Measurements from ENCODE around the gene GPC5. TPM values are rescaled to one million over a fixed set of nuclear protein-coding genes. Genes with fewer than 3 reads are reported as not detected.

GPC5 gene
- total RNA-seq, 1 experiment from 2014 or later = 0.15 TPM

GRCh38 chr13:92681239-92681638, 1282.8 kb downstream of the GPC5 start:
- no peak overlapping the region for H3K23ac ChIP-seq (ENCODE audit: insufficient read length, low read depth, low read length)
- H3K4me2 ChIP-seq (ENCODE audit: insufficient read depth, insufficient read length, low read length) = no peak overlapping the region
- H3K79me1 ChIP-seq (ENCODE audit: insufficient read depth, low read depth, low read length, poor library complexity, severe bottlenecking) = no peaks in the 10 kb centered on the region
- TF ChIP-seq, protein P1, sequence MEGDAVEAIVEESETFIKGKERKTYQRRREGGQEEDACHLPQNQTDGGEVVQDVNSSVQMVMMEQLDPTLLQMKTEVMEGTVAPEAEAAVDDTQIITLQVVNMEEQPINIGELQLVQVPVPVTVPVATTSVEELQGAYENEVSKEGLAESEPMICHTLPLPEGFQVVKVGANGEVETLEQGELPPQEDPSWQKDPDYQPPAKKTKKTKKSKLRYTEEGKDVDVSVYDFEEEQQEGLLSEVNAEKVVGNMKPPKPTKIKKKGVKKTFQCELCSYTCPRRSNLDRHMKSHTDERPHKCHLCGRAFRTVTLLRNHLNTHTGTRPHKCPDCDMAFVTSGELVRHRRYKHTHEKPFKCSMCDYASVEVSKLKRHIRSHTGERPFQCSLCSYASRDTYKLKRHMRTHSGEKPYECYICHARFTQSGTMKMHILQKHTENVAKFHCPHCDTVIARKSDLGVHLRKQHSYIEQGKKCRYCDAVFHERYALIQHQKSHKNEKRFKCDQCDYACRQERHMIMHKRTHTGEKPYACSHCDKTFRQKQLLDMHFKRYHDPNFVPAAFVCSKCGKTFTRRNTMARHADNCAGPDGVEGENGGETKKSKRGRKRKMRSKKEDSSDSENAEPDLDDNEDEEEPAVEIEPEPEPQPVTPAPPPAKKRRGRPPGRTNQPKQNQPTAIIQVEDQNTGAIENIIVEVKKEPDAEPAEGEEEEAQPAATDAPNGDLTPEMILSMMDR (conservative IDR thresholded peaks at IDR 0.05) = no peak
- no peak overlapping the region for H2BK15ac ChIP-seq (ENCODE audit: low read depth, low read length)
- no peak overlapping the region for H2BK20ac ChIP-seq (ENCODE audit: low read depth, low read length, poor library complexity, severe bottlenecking)
- no peaks in the 10 kb centered on the region for H3K23me2 ChIP-seq (ENCODE audit: insufficient read length, low read depth, low read length, poor library complexity, severe bottlenecking)
- no peak overlapping the region for H3T11ph ChIP-seq (ENCODE audit: low read length)
- no peak overlapping the region for H3K4ac ChIP-seq (ENCODE audit: low read depth, low read length)
- no peak overlapping the region for H3K56ac ChIP-seq (ENCODE audit: insufficient read length, low read depth, low read length)
- Mint-ChIP-seq H3K9me3 (no peaks in the 10 kb centered on the region; a peak in 1 of 5 replicates), H3K27me3 (ENCODE audit: low read depth) (no peaks in the 10 kb centered on the region), H3K4me1 (peaks cover 13 to 16% of the 10 kb centered on the region in 2 experiments), H3K4me3 (no peak overlapping the region), H3K27ac (peak overlapping the region in 1 of 3 experiments; percentile 31; a peak in 1 of 7 replicates), H3K36me3 (ENCODE audit: insufficient read depth in 1 of 3, low read depth in 3 of 3) (no peaks in the 10 kb centered on the region)
- H2BK120ac ChIP-seq (ENCODE audit: low read depth, low read length, poor library complexity, severe bottlenecking) = no peak overlapping the region
- no CpG with 5 or more reads among the region's 4 CpGs for WGBS (ENCODE audit: extremely low coverage, insufficient read length, low lambda C conversion rate)
- DNase-seq = peak; percentile 30
- no peak overlapping the region for H4K8ac ChIP-seq (replicated peaks; ENCODE audit: insufficient read length, low read depth, low read length)
- H3K9me3 ChIP-seq (ENCODE audit: control insufficient read depth, low read depth, low read length) = no peaks in the 10 kb centered on the region
- no peak overlapping the region for H3K9ac ChIP-seq (ENCODE audit: extremely low read depth, insufficient read length, low read length)
- H4K20me1 ChIP-seq (ENCODE audit: control insufficient read depth, insufficient read depth, insufficient read length) = no peaks in the 10 kb centered on the region
- no peak overlapping the region for H2AFZ ChIP-seq (ENCODE audit: low read length)
- H3K18ac ChIP-seq (ENCODE audit: insufficient read length, low read depth, low read length) = no peak overlapping the region
- no peak overlapping the region for H3K27ac ChIP-seq (ENCODE audit: insufficient read length, low read depth, low read length)
- H3K27me3 ChIP-seq (ENCODE audit: insufficient read depth, low read length) = no peaks in the 10 kb centered on the region
- no peak overlapping the region for H4K5ac ChIP-seq (ENCODE audit: insufficient read length, low read depth, low read length)
- no peak overlapping the region for H2BK5ac ChIP-seq (ENCODE audit: insufficient read length, low read length)
- no peak overlapping the region for H2AK5ac ChIP-seq (ENCODE audit: insufficient read length, low read length)
- no peak overlapping the region; the same call in 1 of the 2 replicates for H3K14ac ChIP-seq (ENCODE audit: insufficient read depth, low read length)
- peaks cover 10% of the 10 kb centered on the region for H3K4me1 ChIP-seq (ENCODE audit: insufficient read depth, low read length)
- H3K79me2 ChIP-seq (ENCODE audit: insufficient read depth, low read length) = no peaks in the 10 kb centered on the region
- H4K91ac ChIP-seq (ENCODE audit: insufficient read length, low read depth, low read length) = no peak overlapping the region
- H2BK12ac ChIP-seq (ENCODE audit: insufficient read length, low read depth, low read length) = no peak overlapping the region

Measured in H9 (cell line).